SK-N-SH treated with all-trans-retinoic acid at 6 μM for 48 hours (cell line): ENCODE results near the gene SDK1.

Source experiments
- ARNTL ChIP-seq: fragments of 450-650 bp; formaldehyde crosslinking; IDR thresholded peaks from 2 replicates; pipeline ENCODE4 v1.5.0; 2020; ENCODE audit warnings: low read depth, mild to moderate bottlenecking, moderate library complexity, borderline replicate concordance
- GLIS3 ChIP-seq: fragments of 250-450 bp; sonication (Bioruptor Pico); IDR thresholded peaks from 2 replicates; pipeline ENCODE4 v1.5.0; 2020; ENCODE audit warnings: mild to moderate bottlenecking, moderate library complexity
- OSR1 ChIP-seq: fragments of 250-450 bp; sonication (Bioruptor Pico); IDR thresholded peaks from 2 replicates; pipeline ENCODE4 v1.8.0; 2022; ENCODE audit warnings: moderate library complexity, mild to moderate bottlenecking, inconsistent platforms
- POU6F1 ChIP-seq: fragments of 250-450 bp; sonication (Bioruptor Pico); IDR thresholded peaks from 2 replicates; pipeline ENCODE4 v1.8.0; 2021; ENCODE audit warnings: low read depth, mild to moderate bottlenecking, moderate library complexity, borderline replicate concordance
- RARB ChIP-seq: fragments of 250-450 bp; sonication (Bioruptor Pico); IDR thresholded peaks from 2 replicates; pipeline ENCODE4 v1.8.0; 2021; ENCODE audit warnings: mild to moderate bottlenecking, moderate library complexity
- TOX ChIP-seq: fragments of 250-450 bp; sonication (Bioruptor Pico); IDR thresholded peaks from 2 replicates; pipeline ENCODE4 v1.8.0; 2021; ENCODE audit warnings: mild to moderate bottlenecking, moderate library complexity, borderline replicate concordance
- ZC3H10 ChIP-seq: fragments of 250-450 bp; sonication (Bioruptor Pico); IDR thresholded peaks from 2 replicates; pipeline ENCODE4 v1.5.1; 2021; ENCODE audit warnings: mild to moderate bottlenecking, moderate library complexity
- ZFP3 ChIP-seq: fragments of 250-450 bp; sonication (Bioruptor Pico); IDR thresholded peaks from 2 replicates; pipeline ENCODE4 v1.5.0; 2020; ENCODE audit warnings: mild to moderate bottlenecking, moderate library complexity
- ZFP30 ChIP-seq: fragments of 450-650 bp; formaldehyde crosslinking; IDR thresholded peaks from 2 replicates; pipeline ENCODE4 v1.5.0; 2022; ENCODE audit warnings: mild to moderate bottlenecking, moderate library complexity
- ZNF565 ChIP-seq: fragments of 450-650 bp; formaldehyde crosslinking; conservative IDR thresholded peaks from 2 replicates; pipeline ENCODE4 v1.5.0; 2020; ENCODE audit warnings: low read depth, mild to moderate bottlenecking, moderate library complexity
- ZNF8 ChIP-seq: fragments of 450-650 bp; formaldehyde crosslinking; IDR thresholded peaks from 2 replicates; pipeline ENCODE4 v1.5.0; 2020; ENCODE audit warnings: mild to moderate bottlenecking, moderate library complexity
- TF ChIP-seq, protein P1 (sequence below): fragments of 250-450 bp; sonication (Bioruptor Pico); IDR thresholded peaks from 2 replicates; pipeline ENCODE4 v1.8.0; 2020; ENCODE audit warnings: mild to moderate bottlenecking, moderate library complexity, borderline replicate concordance
- TF ChIP-seq, protein P2 (sequence below): fragments of 250-450 bp; sonication (Bioruptor Pico); IDR thresholded peaks from 2 replicates; pipeline ENCODE4 v1.5.1; 2021; ENCODE audit warnings: mild to moderate bottlenecking, moderate library complexity
- TF ChIP-seq, protein P3 (sequence below): fragments of 250-450 bp; sonication (Bioruptor Pico); IDR thresholded peaks from 2 replicates; pipeline ENCODE4 v1.5.1; 2020; ENCODE audit warnings: low read depth, mild to moderate bottlenecking, moderate library complexity

- no peak for TF ChIP-seq ARNTL
- TF ChIP-seq, protein P1, sequence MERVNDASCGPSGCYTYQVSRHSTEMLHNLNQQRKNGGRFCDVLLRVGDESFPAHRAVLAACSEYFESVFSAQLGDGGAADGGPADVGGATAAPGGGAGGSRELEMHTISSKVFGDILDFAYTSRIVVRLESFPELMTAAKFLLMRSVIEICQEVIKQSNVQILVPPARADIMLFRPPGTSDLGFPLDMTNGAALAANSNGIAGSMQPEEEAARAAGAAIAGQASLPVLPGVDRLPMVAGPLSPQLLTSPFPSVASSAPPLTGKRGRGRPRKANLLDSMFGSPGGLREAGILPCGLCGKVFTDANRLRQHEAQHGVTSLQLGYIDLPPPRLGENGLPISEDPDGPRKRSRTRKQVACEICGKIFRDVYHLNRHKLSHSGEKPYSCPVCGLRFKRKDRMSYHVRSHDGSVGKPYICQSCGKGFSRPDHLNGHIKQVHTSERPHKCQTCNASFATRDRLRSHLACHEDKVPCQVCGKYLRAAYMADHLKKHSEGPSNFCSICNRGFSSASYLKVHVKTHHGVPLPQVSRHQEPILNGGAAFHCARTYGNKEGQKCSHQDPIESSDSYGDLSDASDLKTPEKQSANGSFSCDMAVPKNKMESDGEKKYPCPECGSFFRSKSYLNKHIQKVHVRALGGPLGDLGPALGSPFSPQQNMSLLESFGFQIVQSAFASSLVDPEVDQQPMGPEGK (CRISPR knock-in tag): no peak
- TF ChIP-seq, protein P2, sequence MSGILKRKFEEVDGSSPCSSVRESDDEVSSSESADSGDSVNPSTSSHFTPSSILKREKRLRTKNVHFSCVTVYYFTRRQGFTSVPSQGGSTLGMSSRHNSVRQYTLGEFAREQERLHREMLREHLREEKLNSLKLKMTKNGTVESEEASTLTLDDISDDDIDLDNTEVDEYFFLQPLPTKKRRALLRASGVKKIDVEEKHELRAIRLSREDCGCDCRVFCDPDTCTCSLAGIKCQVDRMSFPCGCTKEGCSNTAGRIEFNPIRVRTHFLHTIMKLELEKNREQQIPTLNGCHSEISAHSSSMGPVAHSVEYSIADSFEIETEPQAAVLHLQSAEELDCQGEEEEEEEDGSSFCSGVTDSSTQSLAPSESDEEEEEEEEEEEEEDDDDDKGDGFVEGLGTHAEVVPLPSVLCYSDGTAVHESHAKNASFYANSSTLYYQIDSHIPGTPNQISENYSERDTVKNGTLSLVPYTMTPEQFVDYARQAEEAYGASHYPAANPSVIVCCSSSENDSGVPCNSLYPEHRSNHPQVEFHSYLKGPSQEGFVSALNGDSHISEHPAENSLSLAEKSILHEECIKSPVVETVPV (CRISPR knock-in tag): no peak
- TF ChIP-seq ZFP3: no peak
- TF ChIP-seq ZNF8 (CRISPR knock-in tag): no peak
- TF ChIP-seq RARB (CRISPR knock-in tag): no peak
- TF ChIP-seq POU6F1 (CRISPR knock-in tag): no peak
- TF ChIP-seq ZC3H10 (CRISPR knock-in tag): no peak
- no peak for TF ChIP-seq ZNF565
- no peak for TF ChIP-seq OSR1
- TF ChIP-seq GLIS3 (CRISPR knock-in tag): no peak
- TF ChIP-seq TOX (CRISPR knock-in tag): no peak
- TF ChIP-seq, protein P3, sequence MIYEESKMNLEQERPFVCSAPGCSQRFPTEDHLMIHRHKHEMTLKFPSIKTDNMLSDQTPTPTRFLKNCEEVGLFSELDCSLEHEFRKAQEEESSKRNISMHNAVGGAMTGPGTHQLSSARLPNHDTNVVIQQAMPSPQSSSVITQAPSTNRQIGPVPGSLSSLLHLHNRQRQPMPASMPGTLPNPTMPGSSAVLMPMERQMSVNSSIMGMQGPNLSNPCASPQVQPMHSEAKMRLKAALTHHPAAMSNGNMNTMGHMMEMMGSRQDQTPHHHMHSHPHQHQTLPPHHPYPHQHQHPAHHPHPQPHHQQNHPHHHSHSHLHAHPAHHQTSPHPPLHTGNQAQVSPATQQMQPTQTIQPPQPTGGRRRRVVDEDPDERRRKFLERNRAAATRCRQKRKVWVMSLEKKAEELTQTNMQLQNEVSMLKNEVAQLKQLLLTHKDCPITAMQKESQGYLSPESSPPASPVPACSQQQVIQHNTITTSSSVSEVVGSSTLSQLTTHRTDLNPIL (CRISPR knock-in tag): no peak
- no peak for TF ChIP-seq ZFP30 (CRISPR knock-in tag)
Measured at GRCh38 chr7:4279216-4279615, 978.2 kb downstream of the SDK1 start.
